ENCODE measurements around the gene DISC1.
"Not testable (repeated sequence)": the region's sequence is repeated elsewhere in the genome, so short reads cannot be mapped to it uniquely, and the experiment has no call there.

Gene DISC1

GRCh38 chr1:231705806-231706760 is 79.5 kb downstream of the DISC1 start:
- no peak for DNase-seq

GRCh38 chr1:231706934-231707333 is 80.3 kb downstream of the DISC1 start:
- no peak for DNase-seq

GRCh38 chr1:231707407-231707806 is 80.8 kb downstream of the DISC1 start:
- DNase-seq = no peak

GRCh38 chr1:231708394-231708793 is 81.8 kb downstream of the DISC1 start:
- DNase-seq = no peak

- no peak for DNase-seq
These were observed 87.8 kb downstream of the DISC1 start for GRCh38 chr1:231714440-231714839.

- DNase-seq = no peak
These were observed 89.5 kb downstream of the DISC1 start for GRCh38 chr1:231715816-231716722.

- DNase-seq = no peak
These were observed 90.3 kb downstream of the DISC1 start for GRCh38 chr1:231716879-231717278.

- no peak for DNase-seq
These were observed 93.0 kb downstream of the DISC1 start for GRCh38 chr1:231719485-231720183.

- DNase-seq = no peak
These were observed 94.2 kb downstream of the DISC1 start for GRCh38 chr1:231720652-231721325.

- no peak for DNase-seq
These were observed 94.8 kb downstream of the DISC1 start for GRCh38 chr1:231721436-231721835.

- no peak for DNase-seq
These were observed 95.8 kb downstream of the DISC1 start for GRCh38 chr1:231722356-231722755.

GRCh38 chr1:231723146-231723545 is 96.6 kb downstream of the DISC1 start:
- DNase-seq = no peak

GRCh38 chr1:231724041-231724440 is 97.5 kb downstream of the DISC1 start:
- DNase-seq = no peak

GRCh38 chr1:231724876-231725647 is 98.5 kb downstream of the DISC1 start:
- no peak for DNase-seq

- DNase-seq = no peak
These were observed 100.6 kb downstream of the DISC1 start for GRCh38 chr1:231727171-231727570.

GRCh38 chr1:231728987-231729386 is 102.4 kb downstream of the DISC1 start:
- not testable (repeated sequence) for DNase-seq

GRCh38 chr1:231729544-231729943 is 103.0 kb downstream of the DISC1 start:
- no peak for DNase-seq

GRCh38 chr1:231731268-231731667 is 104.7 kb downstream of the DISC1 start:
- no peak for DNase-seq

GRCh38 chr1:231733063-231733462 is 106.5 kb downstream of the DISC1 start:
- DNase-seq = no peak

GRCh38 chr1:231733672-231734071 is 107.1 kb downstream of the DISC1 start:
- DNase-seq = no peak

GRCh38 chr1:231734417-231734816 is 107.8 kb downstream of the DISC1 start:
- DNase-seq = no peak

- no peak for DNase-seq
These were observed 108.8 kb downstream of the DISC1 start for GRCh38 chr1:231735411-231735810.
